Subcutaneous adipose tissue (tissue), 4 donors: Measurements from ENCODE around the gene BTG2. TPM values are rescaled to one million over a fixed set of nuclear protein-coding genes. Genes with fewer than 3 reads are reported as not detected.

Experiments
- CTCF ChIP-seq: fragments of 450-650 bp; IDR thresholded peaks from one replicate; pipeline ENCODE4 v1.5.1; 2016; ENCODE audit warnings: low read depth, mild to moderate bottlenecking, control low read depth, antibody characterized with exemption, moderate library complexity
- total RNA-seq, 4 donors: library from RNA; depleted of rRNA; stranded (reverse); fragments of >200 nt; gene quantifications; one replicate each; pipeline ENCODE4 v1.1.0, GENCODE V29; 2016

Gene BTG2
- total RNA-seq, 4 donors from 2014 or later, result 68.5 to 121 (median 80.4) TPM

GRCh38 chr1:203269654-203270020 lies 35.7 kb upstream of the BTG2 start:
- TF ChIP-seq CTCF, result no peak

- no peak for TF ChIP-seq CTCF
Observed at GRCh38 chr1:203270448-203270847, 34.9 kb upstream of the BTG2 start.

GRCh38 chr1:203271018-203271743 lies 34.1 kb upstream of the BTG2 start:
- no peak for TF ChIP-seq CTCF

GRCh38 chr1:203271962-203272632 lies 33.2 kb upstream of the BTG2 start:
- no peak for TF ChIP-seq CTCF

- no peak for TF ChIP-seq CTCF
Observed at GRCh38 chr1:203272633-203273205, 32.6 kb upstream of the BTG2 start.

- no peak for TF ChIP-seq CTCF
Observed at GRCh38 chr1:203273206-203273868, 32.0 kb upstream of the BTG2 start.

- TF ChIP-seq CTCF, result no peak
Observed at GRCh38 chr1:203273869-203274602, 31.3 kb upstream of the BTG2 start.
